DMS79 (cell line): ENCODE data around the gene CREB5.
"Not testable (repeated sequence)": the region's sequence is repeated elsewhere in the genome, so short reads cannot be mapped to it uniquely, and the experiment has no call there.

Source experiments
- DNase-seq: peaks from one replicate; lab custom pipeline; 2025; lab: John Stamatoyannopoulos, UW

CREB5 gene

GRCh38 chr7:28550580-28551186 lies 138.4 kb downstream of the CREB5 start:
- no peak for DNase-seq

DNA sequence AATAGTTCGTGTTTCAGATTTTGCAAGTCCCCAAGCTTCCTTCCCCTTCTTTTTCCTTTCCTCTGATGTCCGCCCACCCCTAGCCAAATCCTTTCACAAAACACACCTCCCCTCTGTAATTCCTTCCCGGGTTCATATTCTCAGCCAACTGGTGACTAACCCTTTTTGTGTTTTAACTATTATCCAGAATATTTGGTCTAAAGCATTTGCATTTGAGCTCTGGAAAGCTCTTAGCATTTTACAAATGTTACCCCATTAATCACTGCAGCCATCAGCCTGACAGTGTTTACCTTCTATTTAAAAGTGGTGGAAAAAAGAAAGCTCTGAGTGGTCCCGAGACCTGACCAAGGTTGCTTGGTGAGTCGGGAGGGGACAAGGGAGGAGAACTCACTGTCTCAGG lies 139.0 kb downstream of the CREB5 start:
- no peak for DNase-seq

GRCh38 chr7:28551766-28552165 lies 139.4 kb downstream of the CREB5 start:
- not testable (repeated sequence) for DNase-seq

GRCh38 chr7:28554802-28555471 lies 142.6 kb downstream of the CREB5 start:
- no peak for DNase-seq

- no peak for DNase-seq
Observed at GRCh38 chr7:28556025-28556424, 143.7 kb downstream of the CREB5 start.

DNA sequence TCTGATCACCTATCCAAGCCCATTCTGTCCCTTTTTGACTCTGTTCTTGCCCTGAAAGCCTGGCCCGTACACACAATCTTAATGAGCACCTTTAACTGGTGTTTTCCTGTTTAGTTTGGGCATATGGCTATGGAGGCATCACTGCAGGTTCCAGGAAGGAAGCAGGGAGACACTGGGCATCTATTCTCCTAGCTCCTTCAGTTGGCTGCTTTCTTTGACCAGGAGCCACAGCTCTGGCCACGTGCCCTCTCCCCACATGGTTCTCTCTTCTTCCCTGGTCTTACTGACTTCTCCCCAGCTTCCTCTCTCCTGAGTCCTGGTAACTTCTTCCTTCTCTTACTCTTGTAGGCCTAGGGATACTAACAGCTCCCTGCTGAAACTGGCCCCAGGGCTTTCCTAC lies 144.4 kb downstream of the CREB5 start:
- DNase-seq = no peak

GRCh38 chr7:28558236-28558635 lies 145.9 kb downstream of the CREB5 start:
- DNase-seq = no peak

DNA sequence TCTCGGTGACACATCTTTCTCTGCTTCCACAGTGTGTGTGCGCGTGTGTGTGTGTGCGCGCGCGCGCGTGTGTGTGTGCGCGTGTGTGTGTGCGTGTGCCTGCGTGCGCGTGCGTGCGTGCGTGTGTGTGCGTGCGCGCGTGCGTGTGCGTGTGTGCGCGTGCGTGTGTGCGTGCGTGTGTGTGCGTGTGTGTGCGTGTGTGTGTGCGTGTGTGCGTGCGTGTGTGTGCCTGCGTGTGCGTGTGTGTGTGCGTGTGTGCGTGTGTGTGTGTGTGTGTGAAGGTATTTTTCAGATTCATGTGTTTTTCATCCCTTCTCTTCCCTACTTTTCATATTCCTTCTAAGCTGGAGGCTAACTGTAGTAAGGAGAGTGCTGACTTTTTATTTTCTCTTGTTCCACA lies 148.4 kb downstream of the CREB5 start:
- DNase-seq = no peak

DNA sequence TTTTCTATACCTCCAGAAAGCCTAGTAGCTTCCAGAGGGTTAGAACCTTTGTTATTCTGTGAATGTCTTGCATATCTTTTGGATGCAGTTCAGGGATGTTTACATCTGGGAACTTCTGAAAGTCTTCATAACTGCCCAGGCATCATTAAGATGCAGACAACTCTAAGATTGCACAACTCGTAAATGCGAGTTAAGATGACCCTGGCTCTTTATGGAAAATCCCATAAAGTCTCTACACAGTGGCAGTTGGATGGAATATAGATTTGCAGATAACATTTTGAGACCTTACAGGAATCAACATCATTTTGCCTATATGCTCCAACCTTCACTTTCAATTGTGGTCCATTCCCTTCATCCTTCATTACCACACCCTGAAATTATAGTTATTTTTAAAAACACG lies 151.7 kb downstream of the CREB5 start:
- no peak for DNase-seq

GRCh38 chr7:28564755-28565374 lies 152.5 kb downstream of the CREB5 start:
- DNase-seq = no peak

- no peak for DNase-seq
Observed at GRCh38 chr7:28565980-28566379, 153.7 kb downstream of the CREB5 start.

GRCh38 chr7:28570113-28570969 lies 158.0 kb downstream of the CREB5 start:
- DNase-seq = no peak

DNA sequence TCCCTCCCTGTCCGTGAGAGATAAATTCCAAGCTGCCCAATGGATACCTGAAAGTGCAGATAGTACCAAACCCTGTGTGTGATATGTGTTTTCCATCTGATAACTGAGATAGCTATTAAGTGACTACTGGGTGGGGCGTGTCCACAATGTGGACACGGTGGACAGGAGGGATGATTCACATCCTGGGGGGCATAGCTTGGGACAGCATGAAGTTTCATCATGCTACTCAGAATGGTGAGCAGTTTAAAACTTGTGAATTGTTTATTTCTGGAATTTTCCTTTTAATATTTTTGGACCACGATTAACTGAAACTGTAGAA lies 158.6 kb downstream of the CREB5 start:
- no peak for DNase-seq

DNA sequence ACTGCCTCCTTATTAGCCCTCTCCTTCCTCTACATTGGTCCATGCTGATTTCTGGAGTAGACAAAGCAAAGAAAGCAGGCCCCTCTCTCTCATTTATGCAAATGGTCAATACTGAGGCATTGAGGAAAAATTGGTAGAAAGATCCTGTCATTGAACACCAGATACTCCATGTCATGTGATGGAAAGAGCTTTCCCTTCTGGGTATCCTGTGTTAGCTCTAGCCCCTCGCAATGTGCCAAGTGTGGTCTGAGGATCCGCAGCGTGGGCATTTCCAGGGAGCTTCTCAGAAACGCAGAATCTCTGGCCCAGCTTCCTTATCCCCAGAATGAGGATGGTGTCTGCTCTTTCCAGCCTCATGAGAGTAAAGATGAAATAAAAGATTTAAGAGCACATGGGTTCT lies 159.1 kb downstream of the CREB5 start:
- no peak for DNase-seq

- peak; percentile 69 for DNase-seq
Observed at GRCh38 chr7:28572321-28573058, 160.2 kb downstream of the CREB5 start.

DNA sequence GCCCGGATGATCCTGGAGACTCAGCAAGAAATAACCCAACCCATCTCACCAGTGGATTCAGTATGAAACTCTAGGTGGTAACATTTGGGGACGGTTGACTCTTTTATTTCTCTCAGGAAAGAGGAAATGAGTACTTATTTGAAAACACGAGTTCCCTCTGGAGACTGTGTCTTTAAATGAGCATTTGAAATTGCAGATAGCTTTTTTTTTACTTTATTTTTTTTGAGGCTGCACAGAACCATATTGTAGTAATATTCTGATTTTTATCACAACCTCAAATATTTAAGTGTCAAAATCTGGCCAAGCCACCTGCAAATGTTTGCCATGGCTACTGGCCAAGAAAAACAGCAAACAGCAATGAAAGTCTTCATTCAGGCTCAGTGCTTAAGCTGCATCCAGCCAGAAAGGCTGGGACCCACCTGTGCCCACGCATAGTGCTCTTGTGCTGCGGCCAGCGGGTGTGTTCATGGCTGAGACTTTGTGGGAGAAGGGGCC lies 160.8 kb downstream of the CREB5 start:
- peak; percentile 88 for DNase-seq

DNA sequence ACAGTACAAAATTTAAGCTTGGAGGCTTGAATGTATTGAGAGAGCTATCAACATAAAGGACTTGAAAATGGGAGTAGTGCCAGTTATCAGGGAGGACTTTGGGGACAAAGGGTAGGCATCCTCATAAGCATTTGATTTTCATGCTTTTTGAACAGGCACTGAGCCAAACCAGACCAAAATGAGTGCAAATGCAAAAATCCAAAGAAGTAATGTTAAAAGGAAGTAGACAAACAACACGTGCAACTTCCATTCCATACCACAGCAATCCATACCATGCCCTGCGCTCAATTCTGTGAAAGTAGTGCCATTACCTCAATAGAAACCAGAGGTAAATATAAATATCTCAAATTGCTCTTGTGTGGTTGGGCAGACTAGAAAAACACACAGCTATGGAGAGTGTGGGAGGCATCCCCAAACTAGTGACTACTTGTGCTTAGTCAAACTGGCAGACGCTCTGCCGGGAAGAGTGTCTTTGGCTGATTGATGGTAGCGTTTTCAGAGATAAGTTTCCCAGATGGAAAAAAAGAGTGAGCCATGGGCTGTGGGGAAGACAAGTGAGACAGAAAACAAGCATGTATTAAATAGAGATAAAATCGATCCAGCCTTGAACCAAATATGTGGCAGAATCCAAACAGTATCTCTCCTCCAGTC lies 161.5 kb downstream of the CREB5 start:
- peak; percentile 88 for DNase-seq

DNA sequence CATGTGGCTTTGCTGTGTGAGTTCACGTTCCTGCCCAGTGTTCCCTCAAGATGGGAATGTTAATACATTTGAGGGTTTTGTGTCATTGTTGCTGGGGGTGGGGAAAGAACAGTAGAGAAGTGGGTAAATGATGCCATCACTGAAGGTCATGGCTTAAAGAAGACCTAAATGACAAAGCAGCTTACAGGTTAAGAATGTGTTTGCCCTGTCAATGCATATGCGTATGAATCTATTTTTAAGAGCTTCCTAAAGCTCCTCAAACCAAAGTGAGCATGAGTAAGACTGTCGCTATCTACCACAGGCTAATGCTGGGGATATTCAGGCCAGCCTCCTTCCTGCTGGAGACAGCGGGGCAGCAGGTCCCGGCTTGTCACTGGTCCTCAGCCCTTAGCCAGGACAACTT lies 162.9 kb downstream of the CREB5 start:
- DNase-seq = no peak

GRCh38 chr7:28576656-28577055 lies 164.3 kb downstream of the CREB5 start:
- no peak for DNase-seq

- no peak for DNase-seq
Observed at GRCh38 chr7:28579571-28579970, 167.3 kb downstream of the CREB5 start.

- peak; percentile 44 for DNase-seq
Observed at GRCh38 chr7:28580665-28581064, 168.3 kb downstream of the CREB5 start.
